Measurements from ENCODE around the gene DACT2.
A peak's percentile ranks its signal among the peaks of the same experiment; 100 is the strongest.

Gene DACT2

DNA sequence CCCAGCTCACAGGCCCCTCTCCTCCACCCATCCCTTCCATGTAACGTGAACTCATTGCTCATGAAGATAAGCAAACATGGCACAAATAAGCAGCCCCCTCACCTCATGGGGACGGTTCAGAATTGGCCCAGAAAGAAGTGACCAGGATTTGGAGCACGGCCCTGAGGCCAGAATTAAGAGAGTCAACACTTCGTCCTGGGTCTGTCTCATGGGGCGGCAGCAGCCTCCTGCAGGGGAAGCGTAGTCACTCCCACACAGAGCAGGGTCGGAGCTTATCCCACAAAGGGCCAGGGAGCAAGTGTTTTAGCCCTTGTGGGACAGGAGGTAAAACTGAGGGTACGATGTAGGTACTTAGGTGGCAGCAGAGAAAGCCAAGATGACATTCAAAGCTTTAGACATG, 28.6 kb upstream of the DACT2 start:
- DNase-seq (ENCODE audit: low spot score), result no peak

DNA sequence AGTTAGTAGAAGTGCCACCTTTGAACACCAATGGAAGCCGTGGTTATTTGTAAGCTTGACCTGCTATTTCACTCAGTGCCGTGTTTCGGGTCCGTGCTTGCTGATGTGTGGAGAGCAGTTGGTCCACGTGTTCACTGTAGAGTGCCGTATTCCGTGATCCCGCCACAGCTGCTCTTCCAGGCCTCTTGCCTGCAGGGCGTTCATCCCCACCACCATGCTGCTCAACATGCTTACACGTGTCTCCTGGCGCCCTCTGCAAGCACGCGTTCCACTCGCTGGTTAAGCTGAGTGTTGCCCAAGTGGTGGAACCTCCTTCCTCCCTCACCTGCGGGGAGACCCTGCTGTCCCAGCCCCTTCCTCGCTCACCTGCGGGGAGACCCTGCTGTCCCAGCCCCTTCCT, 28.0 kb upstream of the DACT2 start:
- no peak for DNase-seq (ENCODE audit: low spot score)

DNA sequence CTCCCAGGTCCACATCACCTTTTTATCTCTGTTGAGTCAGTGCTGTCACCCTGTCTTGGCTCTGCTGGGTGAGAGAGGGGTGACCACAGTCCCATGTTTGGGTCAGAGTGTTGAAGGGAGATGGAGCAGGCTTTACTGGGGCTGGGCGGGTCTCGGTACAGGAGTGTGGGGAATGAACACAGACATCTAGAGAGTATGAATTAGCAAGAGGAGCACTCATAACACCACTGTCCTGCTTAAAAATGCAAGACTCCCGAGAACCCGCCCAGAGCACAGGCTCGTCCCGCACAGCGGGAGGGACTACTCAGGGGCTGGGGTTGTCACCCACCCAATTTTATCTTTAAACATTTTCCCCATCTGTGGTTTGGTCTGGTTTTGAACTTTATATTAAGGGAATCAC, 27.5 kb upstream of the DACT2 start:
- no peak for DNase-seq (ENCODE audit: low spot score)

DNA sequence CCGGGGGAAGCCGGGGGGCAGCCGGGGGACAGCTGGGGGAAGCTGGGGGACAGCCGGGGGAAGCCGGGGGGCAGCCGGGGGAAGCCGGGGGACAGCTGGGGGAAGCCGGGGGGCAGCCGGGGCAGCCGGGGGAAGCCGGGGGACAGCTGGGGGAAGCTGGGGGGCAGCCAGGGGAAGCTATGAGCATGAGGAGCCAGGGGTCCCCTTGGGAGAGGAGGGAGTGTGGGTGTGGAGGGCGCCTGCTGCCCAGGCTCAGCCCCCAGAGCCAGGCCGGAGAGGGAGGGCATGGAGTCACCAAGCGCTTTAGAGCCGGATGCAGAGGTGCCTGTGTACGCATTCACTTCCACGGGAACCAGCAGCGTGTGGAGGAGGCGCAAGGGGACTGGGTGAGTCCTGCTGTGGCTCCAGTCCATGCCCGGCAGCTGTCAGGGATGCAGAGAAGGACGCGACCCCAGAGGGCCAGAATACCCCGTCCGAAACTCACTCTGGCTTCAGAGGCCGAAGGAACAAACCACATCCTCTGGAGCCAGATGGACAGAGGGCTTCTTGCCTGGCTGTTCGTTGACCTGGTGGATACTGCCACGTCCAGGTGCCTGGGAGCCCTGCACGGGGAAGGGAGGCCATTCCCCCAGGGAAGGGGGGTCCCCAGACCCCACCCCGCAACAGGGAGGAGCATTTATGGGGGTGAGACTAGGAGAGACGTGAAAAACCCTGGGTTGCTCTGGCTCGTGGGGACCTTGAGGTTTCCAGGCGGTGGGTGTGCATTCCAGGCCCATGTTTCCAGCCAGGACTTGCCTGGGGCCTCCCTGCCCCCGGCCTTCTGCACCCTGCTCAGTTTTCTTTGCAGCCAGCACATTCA, 26.5 kb upstream of the DACT2 start:
- no peak for DNase-seq (ENCODE audit: low spot score)

DNA sequence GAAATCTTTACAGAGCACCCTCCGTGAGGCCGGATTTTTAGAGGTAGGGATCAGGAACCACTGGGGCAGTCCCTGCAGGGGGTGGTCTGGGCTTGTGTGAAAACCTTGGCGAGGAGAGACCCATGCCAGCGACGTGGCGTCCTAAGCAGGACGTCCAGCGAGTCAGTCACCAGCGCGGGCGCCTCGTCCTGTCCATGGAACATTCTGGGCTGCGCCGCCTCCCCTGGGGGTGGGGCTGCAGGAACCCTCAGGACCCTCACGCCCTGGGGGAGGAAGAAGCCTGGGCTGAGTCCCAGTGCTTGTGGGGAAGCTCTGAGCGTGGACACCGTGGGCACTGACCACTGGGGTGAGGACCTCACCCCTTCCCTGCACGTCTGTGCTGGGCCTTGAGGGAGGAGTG, 25.7 kb upstream of the DACT2 start:
- no peak for DNase-seq (ENCODE audit: low spot score)

DNA sequence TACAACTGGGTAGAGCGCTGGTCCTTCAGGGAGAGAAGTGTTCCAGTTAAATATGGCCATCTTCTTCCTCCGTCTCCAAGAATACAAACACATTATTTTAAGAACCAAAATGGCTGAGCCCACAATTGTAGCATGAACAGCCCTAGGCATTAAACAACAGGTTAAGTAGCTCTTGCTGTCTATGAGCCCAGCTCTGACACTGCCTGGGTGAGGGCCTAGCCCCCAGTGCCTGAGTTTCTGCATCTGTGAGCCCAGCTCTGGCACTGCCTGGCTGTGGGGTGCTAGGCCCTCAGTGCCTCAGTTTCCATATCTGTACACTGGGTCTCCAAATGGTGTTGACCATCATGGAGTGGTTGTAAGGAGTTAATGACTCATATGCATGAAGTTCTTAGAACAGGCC, 24.8 kb upstream of the DACT2 start:
- no peak for DNase-seq (ENCODE audit: low spot score)

DNA sequence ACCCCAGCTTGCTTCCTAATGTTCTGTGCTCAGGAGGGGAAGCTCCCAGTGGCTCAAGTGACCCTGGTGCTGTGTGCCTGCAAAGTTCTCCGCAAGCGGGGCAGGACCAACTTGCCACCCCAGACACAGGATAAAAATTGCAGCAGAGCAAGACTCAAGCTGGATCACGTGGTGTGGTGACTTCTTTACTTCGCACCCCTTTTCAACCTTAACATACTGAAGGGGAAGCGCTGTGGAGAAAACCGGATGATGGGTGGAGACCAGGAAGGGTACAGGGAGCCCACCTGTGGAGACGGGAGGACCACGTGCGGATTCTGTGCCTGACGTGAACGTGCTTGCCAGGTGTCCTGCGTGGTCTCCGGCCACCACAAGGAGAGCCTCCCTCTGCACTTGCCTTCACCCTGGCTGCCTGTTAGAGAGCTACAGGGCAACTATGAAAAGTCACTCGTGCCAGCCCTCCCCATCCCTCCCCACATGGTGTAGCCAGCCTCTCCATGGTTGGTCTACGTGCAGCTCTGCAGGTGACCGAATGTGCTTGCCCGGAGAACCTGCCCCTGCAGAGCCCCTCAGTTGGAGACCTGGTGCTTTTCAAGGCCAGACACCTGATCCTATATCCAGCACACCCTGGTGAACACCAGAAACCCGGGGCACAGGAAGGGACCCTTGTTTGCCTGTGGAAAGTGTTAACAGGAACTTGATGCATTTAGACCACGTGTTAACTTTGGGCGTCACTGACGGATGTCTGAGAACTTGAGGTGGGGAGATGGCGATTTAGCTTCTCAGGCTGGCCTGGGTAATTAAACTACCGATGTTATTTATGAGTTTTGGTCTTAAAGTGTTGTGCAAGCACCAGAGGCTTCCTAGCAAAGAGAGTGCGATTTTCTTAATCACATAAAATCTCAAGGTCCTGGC, 23.9 kb upstream of the DACT2 start:
- DNase-seq (ENCODE audit: low spot score), result no peak

DNA sequence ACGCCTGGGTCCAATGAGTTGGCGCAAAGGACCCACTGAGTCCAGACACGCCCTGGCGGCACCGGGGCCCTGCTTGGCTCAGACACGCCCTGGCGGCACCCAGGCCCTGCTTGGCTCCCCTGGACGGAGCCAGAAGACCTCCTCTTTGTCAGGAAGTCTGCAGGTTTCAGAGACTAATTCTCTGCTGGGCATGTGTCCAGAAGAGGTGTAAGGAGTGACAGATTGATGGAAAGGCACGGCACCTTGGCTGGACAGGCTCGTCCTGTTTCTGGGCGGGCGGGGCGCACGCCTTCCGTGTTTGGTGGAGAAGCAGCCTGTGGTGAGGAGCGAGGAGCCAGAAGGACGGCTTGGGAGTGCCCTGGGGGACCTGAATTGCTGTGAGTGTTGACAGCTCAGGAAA, 23.1 kb upstream of the DACT2 start:
- DNase-seq (ENCODE audit: low spot score), result no peak

DNA sequence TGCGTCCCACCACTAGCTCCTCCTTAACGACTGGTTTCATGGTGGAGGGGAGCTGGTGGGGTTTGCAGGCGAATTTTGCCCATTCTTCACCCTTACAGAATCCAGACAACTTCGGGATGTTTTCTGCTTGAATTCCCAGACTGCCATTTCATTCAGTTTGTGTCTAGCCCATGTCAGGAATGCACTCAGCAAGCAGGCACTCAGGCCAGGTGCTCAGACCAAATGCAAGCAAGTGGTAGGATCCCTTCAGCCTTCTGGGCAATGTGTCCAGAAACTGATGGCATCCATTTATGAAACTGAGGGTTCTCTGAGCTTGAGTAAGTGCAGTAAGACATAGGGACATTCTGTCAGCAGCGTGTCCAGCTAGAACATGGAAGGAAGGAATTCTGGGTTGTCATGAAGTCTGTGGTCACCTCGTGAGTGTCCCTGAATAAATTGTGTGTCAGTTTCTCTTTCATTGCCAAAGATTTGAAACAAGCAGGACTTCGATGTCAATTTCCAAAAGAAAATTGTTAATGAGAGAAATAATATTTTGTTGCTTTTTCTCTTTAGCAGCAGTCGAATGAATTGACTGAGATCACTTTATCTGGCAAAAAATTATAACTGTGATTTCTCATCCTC, 21.8 kb upstream of the DACT2 start:
- DNase-seq (ENCODE audit: low spot score), result no peak

DNA sequence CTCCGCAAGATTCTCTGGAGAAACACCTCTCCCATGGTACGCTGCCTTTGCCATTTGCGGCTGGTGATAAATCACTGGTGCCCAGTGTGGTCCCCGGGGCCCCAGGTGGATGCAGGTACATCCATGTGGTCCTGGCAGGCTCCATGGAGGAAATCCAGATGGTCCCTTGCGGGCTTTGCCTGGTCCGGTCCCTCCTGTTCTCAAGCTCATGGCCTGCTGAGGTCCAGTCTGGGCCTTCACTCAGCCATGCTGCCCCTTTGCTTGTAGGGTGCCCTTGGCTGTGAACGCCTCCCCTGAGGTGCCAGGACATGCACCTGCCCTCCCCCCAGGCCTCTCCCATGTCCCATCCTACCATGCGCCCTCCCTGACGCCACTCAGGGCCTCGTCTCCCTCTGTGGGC, 21.2 kb upstream of the DACT2 start:
- no peak for DNase-seq (ENCODE audit: low spot score)

DNA sequence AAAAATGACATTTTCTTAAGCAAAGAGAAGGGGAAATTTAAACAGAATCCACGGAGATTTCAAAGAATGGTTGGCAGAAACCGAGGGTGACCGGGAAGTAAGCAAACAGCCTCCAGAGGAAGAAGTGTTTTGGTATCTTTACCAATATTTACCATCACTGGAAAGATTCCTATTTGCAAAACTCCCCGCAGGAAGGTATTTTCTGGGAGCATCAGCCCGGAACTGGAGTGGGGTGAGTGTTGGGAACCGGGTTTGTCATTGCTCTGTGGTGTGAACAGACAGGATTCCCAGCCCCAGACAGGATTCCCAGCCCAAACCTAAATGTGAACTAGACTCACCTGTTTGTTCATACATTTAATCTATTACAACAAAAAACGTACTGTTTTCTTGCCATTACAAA, 19.2 kb upstream of the DACT2 start:
- DNase-seq (ENCODE audit: low spot score), result no peak

DNA sequence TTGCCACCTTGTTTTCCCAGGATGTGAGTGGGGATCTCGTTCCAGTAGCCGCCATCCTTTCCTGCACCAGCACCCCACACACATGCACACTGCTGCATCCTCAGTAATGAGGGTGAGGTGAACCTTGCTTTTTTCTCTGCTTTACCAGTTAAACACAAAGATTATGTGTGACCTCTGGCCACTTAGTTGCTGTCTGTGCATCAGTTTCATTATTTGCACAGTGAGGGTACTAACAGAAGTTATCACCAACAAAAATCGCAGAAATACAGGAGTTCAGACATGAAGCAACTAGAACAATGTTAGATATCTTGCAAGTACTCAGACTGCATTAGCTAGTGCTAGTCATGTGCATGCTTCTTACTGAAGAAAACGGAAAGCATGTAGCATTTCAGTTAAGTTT, 17.4 kb upstream of the DACT2 start:
- no peak for DNase-seq (ENCODE audit: low spot score)

DNA sequence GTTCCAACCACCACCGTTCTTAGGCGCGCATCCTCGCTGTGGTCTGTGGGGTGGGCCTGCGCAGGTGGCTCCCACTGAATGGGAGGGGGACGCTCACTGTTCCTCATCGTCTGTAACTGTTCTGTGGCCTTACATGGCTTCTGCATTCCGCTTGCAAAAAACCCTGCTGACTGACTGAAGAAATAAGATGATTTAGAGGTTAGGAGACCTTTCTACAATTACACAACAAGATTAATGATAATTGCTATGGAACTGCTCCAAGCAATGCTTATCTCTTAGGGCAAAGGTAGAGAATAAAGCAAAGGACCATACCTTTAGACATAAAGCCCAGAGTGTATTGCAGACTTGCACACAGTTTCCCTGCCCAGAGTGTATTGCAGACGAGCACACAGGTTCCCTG, 14.4 kb upstream of the DACT2 start:
- DNase-seq (ENCODE audit: low spot score), result no peak

DNA sequence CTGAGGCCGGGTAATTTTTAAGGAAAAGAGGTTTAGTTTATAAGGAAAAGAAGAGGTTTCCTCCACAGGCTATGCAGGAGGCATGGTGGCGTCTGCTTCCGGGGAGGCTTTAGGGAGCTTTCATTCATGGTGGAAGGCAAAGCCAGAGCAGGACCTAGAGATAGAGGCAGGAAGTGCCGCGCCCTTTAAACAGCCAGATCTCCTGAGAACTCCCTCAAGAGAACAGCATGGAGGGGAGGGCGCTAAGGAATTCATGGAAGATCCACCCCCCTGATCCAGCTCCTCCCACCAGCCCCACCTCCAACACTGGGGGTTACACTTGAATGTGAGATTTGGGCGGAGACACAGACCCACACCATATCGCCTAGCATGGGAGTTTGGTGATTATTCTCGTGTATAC, 13.9 kb upstream of the DACT2 start:
- DNase-seq (ENCODE audit: low spot score), result no peak

DNA sequence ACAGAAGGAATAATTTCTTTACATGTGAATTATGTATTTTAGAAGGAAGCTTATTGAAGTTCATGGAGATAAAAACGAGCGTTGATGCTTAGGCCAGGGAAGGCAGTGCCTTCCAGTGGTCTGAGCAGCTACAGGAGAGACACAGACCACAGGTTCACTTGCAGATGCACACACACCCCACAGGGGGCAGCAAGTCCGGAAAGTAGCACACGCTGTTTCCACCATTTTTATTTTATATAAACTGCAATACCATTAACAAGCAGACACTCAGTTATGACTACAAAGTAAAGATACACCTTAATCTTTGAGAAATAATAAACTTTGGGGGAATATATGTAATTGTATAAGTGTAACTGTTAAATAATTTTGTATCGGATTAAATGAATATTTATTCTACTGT, 13.5 kb upstream of the DACT2 start:
- DNase-seq (ENCODE audit: low spot score), result peak; percentile 10

DNA sequence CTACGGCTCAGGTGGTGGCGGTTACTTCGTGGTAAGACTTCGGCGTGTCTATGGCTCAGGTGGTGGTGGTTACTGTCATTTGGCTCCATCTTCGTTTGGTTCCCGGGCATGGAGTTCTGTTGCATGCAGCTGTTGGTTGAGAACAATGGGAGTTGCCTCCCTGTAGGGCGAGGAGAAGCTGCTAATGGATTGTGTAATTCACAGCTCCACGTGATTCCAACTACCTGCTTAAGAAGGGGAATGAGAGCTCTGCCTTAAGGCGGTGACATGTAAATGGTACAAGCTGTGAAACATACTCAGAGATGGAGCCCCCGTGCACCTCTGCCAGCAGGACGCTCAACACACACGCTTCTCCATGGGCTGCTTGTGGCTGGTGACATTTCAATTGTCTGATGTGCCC, 12.4 kb upstream of the DACT2 start:
- DNase-seq (ENCODE audit: low spot score), result no peak

DNA sequence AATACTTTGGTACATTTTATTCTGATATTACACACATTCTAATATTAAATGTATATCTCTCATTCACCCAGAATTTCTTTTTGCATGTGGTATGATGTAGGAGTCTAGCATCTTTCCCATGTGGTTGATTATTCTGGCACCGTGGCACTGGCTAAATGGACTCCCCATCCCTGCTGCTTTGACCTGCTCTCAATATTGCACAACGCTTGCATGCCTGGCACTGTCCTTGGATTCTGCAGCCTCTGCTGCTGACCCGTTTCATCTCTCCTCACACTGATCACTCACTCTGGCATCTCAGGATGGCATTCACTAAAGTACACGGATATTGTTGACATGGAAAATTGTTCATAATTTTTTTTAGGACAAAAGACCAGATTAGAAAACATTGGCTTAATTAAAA, 11.5 kb upstream of the DACT2 start:
- DNase-seq (ENCODE audit: low spot score), result no peak

DNA sequence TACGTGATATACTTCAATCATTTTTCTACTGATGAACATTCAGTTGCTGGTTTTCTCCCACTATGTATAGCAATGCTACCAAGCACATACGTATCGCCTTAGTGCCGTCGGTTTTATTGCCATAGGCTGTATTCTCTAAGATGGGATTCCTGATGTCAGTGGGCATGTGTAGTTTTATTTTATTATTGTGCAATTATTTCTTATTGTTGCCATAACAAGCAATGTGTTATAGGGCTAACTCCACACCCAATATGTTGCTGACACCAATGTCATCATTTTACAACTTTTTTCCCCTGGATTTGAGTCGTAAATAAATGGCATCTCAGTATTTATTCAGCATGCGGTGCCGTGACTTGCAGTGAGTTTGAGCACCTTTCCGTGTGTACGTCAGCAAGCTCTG, 10.8 kb upstream of the DACT2 start:
- no peak for DNase-seq (ENCODE audit: low spot score)

DNA sequence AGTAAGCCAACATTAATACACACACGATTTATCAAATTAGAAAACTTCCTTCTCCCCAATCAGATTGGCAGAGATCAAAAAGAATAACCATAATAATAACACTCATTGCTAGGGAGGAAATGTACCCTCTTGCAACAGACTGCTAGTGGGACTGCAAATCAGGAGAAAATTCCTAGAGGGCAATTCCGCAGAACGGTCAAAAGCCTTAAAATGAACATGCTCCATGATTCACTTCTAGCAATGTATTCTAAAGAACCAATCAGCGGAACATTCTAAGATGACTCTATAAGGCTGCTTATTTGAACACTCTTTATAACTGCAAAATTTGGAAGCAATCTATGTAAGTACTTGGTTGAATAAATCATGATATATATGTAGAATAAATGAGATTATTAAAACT, 8.5 kb upstream of the DACT2 start:
- DNase-seq (ENCODE audit: low spot score), result no peak

DNA sequence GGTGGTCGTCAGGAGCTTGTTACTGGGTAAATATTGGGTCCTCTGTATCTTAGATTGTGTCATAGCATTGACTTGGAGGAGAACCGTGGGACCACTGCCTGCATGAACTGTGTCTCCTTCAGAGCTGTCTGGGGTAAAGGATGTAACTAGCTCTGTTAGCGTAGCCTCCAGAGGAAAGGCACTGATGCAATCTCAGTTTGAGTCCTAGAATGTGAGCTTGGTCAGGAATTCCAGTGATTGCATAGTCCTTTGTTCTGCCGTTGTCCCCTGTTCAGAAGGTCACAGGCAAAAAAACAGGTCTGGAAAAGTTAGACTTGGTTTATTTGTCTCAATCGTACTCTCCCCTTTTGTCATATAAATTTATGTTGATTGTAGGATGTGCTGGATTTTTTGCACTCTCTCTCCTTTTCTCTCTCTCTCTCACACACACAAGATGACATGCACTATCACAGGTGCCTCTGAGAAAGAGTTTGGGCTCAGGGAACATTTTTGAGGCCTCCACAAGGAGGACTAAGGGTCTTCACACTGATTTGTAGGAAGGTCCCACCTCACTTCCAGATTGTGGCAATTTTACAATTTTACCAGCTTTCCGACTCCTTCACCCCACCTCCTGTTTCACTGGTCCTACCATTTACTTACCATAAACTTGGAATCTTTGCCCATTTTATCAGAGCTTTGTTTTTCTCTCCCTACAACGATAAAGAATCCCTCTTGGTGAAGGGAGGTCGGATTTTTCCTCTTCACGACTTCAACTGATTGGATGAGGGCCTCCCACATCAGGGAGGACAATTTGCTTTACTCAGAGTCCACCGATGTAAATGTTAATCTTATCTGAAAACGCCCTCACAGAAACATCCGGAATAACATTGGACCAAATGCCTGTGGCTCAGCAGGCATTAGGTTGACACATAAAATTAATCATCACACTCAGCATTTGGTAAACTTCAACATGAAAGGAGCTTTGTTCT, 7.0 kb upstream of the DACT2 start:
- no peak for DNase-seq (ENCODE audit: low spot score)

DNA sequence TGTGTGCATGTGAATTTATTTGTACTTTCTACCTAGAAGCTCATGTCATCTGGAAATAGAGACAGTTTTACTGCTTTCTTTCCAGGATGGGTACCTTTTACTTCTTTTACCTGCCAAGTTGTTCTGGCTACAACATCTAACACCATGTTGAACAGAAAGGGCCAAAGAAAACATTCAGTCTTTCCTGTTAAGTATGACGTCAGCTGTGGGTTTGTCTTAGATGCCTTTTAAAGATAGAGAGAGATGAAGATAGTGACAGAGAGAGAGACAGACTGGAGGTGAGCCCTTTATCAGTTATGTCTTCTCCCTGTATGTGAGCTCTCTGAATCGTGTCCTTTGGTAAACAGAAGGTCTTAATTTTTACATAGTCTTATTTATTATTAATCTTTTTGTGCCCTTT, 3.4 kb upstream of the DACT2 start:
- no peak for DNase-seq (ENCODE audit: low spot score)

DNA sequence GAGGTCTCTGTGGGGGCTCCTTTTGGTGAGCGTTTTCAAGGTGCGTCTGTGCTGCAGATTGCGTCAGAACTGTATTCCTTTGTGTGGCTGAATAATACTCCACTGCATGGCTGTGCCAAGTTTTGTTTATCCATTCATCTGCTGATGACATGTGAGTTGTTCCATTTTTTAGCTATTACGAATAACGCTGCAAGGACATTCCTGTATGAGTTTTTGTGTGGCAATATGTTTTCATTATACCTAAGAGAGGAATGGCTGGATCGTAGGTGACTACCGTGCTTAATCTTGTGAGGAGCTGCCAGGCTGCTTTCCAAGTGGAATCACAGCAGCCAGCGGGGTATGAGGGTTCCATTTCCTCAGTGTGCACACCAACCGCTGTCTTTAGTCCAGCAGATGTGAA, 1.1 kb upstream of the DACT2 start:
- DNase-seq (ENCODE audit: low spot score), result no peak

Measured in germinal center (tissue), 1 donor.